MV-4-11 (cell line): Measurements from ENCODE around the gene FADS2.

Source experiments
- DNase-seq: peaks from one replicate; lab custom pipeline; 2025; lab: John Stamatoyannopoulos, UW

FADS2 gene

DNA sequence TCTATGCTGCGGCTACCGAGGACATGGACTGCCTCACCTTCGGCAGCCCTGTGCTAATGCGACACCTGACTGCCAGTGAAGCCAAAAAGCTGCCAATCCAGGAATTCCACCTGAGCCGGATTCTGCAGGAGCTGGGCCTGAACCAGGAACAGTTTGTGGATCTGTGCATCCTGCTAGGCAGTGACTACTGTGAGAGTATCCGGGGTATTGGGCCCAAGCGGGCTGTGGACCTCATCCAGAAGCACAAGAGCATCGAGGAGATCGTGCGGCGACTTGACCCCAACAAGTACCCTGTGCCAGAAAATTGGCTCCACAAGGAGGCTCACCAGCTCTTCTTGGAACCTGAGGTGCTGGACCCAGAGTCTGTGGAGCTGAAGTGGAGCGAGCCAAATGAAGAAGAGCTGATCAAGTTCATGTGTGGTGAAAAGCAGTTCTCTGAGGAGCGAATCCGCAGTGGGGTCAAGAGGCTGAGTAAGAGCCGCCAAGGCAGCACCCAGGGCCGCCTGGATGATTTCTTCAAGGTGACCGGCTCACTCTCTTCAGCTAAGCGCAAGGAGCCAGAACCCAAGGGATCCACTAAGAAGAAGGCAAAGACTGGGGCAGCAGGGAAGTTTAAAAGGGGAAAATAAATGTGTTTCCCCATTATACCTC is 32.1 kb upstream of the FADS2 start:
- no peak for DNase-seq

DNA sequence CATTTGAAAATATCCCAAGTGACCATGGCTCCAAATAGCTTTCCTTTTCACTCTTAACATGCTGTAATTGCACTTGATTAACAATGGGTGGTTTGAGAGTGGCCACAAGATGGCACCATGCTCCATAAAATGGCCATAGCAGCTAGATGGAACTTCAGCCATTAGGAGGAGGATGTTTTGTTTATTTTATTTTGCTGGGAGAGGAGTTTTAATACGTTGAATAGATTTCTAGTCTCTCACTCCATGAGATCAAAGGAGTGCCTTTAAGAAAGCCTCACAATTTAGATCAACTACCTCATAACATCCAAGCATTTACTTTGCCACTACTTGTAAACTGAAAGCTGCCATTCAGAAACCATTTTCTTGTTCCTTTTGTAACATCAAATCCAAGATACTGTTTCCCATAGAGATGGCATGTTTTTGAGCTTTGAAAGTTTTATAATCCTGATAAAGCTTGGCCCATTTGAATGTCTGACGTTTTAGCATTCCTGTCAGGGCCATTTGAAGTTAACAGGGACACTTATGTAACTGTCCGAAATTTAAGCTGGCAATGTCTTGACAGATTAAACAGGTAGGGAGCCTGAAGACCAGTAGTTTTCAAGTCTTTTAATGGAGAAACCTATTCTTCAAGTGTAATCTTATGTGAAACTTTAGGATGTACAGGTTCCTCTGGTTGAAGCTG is 30.7 kb upstream of the FADS2 start:
- DNase-seq: peak; percentile 74

GRCh38 chr11:61799665-61800284 is 28.3 kb upstream of the FADS2 start:
- no peak for DNase-seq

DNA sequence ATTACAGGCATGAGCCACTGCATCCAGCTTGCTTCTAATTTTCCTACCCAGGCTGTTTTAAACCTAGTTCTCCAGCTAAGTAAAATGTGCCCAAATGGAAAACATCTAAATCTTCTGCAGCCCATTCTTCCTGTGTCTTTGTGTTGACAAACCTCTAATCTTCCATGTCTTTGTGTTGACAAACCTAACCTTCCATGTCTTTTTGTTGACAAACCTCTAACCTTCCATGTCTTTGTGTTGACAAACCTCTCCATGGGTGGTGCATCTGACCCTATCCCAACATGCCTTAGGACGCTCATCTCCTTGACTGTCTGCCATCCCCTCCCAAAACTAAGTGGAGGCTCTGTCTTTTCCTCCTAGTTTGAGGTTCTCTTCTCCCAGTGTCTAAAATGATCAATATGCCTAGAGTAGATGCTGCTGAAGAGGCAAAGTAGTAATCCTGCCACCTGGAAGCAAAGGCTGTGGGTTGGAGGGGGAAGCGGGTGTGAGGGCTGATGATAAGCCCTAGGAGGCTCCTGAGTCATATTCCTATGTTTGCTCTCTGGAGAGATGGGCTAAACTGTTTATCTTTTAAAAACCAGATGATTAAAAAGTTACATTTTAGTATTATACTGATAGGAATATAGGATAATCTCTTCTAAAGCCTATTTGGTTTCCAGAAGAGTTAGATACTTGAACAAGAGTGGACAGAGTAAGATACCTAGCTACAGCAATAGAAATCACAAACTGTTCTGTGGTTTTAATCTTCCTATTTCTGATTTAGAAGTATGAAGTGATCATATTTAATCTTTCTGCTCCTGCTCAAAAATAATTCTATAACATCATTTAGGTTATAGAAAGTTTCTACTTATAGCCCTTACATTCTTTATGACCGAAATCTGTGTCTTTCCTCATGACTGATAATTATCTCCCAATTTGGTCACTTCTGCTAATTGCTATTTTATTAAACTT is 27.5 kb upstream of the FADS2 start:
- no peak for DNase-seq

- no peak for DNase-seq
Observed at GRCh38 chr11:61802605-61803004, 25.5 kb upstream of the FADS2 start.

GRCh38 chr11:61803889-61804647 is 24.0 kb upstream of the FADS2 start:
- no peak for DNase-seq

DNA sequence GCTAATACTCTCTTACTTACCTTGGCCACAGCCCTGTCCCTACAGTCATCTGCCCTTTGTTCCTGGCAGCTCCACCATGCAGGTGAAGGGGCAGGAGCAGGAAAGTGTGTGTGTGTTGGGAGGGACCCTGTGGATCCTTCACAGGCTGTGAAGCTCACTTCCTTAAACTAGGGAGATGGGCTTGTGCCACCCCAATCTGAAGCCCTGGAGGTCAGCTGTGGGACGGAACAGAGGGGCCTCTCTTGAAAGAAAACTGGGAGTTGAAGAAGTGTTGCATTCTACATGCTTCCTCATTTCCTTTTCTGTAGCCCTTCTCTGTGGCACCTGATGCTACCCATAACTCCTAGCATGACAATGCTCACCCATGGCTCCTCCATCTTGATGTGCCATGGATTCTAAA is 23.0 kb upstream of the FADS2 start:
- peak; percentile 64 for DNase-seq

GRCh38 chr11:61806785-61807184 is 21.3 kb upstream of the FADS2 start:
- no peak for DNase-seq

- DNase-seq: no peak
Observed at GRCh38 chr11:61810671-61811175, 17.4 kb upstream of the FADS2 start.

DNA sequence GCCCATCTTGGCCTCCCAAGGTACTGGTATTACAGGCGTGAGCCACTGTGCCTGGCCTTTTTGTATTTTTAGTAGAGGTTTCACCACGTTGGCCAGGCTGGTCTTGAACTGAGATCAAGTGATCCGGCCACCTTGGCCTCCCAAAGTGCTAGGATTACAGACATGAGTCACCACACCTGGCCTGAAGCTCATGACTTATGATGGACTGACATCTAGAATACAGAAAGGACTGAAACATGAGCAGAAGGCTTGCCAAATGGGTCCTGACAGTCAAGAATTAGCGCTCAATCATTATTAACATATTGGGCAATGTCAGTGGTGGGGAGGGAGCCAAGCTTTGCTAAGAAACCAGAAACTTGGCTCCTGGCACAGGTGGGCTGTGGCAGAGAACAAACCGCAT is 16.3 kb upstream of the FADS2 start:
- no peak for DNase-seq

DNA sequence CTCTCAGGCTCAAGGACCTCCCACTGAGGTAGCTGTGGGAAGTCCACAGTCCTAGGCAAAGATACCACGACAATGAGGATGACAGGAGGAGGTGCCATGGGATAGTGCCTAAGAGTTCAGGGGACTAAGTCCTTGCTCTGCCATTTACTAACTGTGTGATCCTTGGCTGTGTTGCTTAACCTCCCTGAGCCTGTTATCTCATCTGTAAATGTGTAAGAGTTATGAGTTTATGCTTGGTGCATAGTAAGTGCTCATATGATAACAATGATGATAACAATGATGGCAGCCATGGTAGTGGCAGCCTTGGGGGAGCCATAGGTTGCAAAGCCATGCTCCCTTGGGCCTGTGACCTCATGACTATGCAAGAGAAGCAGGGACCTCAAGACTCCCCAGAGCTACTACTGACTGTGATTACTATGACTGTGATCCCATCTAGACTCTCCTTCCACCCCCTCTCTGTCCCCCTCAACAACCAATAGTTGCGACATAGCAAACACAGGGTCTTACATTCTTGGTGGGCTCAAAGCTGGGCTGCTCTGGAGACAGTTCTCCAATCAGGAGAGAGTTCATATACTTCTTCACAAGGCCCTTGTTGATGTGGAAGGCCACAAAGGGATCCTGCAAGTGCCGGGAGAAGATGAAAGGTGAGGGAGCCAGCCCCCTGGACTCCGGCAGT is 15.2 kb upstream of the FADS2 start:
- DNase-seq: no peak

DNA sequence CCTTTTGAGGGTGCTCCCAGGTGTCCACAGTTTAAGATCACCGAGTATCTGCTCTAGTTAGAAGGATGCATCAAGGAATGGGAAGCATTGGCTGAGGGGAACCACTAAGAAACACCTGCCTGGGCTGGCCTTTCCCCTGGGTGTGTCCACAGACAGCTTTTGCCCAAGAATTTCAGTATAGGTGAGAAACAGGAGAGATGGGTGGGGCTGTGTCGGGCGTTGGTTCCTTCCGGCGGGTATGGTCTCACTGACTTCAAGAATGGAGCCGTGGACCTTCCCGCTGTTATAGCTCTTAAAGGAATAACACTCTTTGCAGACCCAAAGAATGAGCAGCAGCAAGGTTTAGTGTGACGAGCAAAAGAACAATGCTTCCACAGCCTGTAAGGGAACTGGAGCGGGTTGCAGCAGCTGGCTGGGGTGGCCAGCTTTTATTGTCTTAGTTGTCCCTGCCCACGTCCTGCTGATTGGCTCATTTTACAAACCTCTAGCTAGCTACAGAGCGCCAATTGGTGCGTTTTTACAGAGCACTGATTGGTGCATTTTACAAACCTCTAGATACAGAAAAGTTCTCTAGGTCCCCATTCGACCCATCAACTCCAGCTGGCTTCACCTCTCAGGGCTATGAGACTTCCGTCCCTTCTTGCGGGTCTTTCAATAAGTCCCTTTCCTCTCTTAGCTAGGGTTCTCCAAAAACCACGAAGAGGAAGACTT is 13.7 kb upstream of the FADS2 start:
- peak; percentile 67 for DNase-seq

GRCh38 chr11:61814958-61815789 is 12.9 kb upstream of the FADS2 start:
- DNase-seq: peak; percentile 84

DNA sequence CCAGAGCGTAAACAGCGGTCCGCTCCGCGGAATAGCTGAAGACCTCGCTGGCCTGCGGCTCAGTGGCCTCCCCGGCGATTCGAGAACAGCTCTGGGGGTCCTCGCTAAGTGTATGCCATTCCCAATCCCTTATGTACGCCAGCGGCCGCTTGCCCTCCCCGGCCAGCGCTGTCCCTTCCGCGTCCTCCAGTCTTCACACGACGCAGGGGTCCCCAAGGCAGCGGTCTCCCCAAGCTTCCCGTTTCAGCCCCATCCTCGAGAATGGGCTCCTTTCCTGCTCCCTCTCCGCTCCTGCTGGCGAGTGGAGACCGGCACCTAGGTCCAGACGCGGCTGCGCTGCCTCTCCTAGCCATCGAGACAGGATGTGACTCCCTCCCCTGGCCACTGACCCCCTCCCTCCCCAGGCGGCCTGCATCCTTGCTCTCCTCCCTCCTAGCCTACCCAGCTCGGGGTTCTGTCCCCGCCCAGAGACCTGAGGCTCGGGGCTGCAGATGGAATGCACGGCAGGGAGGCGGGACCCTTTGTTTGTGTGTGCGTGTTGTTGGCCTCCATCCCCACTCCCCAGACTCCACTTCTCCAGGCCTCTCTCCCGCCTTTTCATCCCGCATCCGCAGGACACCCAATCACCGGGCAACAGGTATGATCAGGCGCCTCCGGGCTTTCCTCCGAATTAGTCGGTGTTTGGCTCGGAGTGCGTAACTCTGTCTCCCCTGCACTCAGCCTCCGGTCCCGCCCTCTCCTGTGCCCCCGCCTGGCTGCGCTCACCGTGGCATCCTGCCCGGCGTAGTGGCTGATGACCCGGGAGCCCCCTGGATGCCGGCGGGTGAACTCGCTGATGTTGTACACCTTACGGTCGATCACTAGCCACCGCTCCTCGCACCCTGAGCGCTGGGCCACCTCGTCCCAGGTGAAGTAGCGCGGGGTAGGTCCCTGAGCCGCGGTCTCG is 12.0 kb upstream of the FADS2 start:
- peak; percentile 35 for DNase-seq

DNA sequence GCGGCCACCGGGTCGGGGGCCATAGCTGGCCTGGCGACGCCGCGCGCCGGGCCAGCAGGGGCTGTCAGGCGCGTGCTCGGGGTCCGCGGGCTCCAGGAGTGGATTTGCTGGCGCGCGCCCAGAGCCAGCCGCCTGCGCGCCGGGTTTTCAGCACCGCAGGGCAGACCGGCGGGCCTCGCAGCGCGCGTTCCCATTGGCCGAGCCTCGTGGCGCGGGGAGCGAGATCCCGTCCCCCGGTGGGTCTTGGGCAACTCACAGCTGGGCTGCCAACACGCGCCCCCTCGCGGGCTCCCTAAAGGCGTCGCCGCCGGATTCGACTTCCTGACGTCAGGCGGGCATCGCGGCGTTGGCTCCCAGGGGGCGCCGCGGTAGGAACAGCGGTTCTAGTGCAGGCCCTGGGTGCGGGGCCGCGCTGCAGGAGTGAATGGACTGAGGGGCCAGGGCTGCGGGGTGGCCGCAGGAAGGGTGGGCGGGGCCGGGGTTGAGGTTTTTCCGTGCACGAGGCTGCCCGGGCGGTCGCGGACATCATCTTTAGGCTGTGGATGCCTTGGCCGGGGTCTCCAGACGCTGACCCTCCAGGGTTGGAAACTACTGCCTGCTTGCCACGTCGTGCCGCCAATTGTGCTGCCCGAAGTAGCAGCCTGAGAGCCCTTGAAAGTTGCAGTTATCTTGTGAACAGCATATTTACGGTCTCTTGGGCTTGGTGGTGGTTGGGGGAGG is 11.2 kb upstream of the FADS2 start, which contains the start of gene FADS1:
Gene FADS1 (minus strand): TSS at position 268 of the 720 bp plus-strand sequence. CDS start 74 bp downstream, at position 194.
- DNase-seq: peak; percentile 95

DNA sequence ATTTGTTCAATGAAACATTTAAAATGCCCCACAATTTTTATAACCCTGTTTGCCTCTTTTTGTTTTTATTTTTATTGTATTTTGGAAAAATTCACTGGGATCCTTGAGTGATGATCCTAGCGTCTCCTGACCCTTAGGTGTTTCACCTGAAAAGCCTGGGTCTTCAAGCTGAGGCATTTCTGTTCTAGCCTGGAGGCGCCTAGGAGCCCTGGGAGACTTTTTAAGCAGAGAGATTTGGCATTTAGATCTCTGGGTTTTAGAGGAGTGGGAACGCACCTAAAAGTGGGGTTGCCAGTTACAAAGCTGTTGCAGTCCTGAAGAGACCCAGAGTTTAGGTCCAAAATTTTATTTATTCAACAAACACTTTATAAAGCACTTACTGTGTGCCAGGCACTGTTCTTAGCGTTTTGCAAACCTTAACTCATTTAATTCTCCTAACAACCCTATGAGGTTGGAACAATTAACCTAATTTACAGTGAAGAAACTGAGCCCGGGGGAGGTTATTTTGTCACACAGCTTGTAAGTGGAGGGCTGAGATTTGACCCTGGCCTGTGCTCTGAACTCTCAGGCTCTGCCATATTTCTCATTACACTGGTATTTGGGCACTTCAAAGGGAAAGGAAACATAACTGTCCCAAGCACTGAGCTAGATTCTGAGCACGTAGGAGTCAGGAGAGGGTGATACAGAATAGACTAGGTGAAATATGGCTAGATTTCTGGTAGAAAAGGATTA is 10.5 kb upstream of the FADS2 start:
- no peak for DNase-seq

DNA sequence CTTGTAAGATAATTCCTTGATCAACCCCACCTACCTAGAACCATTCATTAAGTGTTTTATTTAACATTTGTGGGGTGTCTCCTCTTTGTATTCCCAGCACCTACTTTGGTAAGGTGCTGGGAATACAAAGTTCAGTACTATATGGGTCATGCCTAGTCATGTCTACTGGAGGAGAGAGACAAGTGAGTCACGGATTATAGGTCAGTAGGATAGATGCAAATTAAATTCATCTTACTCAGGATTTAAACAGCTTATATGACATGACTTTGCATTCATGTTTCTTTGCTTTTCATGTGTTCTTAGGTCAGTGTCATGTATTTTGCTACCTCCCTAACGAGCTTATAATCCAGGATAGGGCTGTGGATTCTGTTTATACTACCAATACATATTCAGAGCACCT is 7.9 kb upstream of the FADS2 start:
- no peak for DNase-seq
